T-helper 2 cell treated with Interferon-gamma antibody and Interleukin-4, amounts not matched to agents 100 ng/mL and 5 ng/mL, for 36 hours (primary cell): Measurements from ENCODE around the gene CD226. TPM values are rescaled to one million over a fixed set of nuclear protein-coding genes. Genes with fewer than 3 reads are reported as not detected.
"Not testable (repeated sequence)": the region's sequence is repeated elsewhere in the genome, so short reads cannot be mapped to it uniquely, and the experiment has no call there.

Experiments used
- intact Hi-C: fragments of 100-400 bp; cut with micrococcal nuclease; formaldehyde crosslinking; loops from one replicate; pipeline ENCODE4 v1.15.1; 2023
- total RNA-seq: library from RNA; stranded (reverse); gene quantifications from 2 replicates; pipeline ENCODE4 v1.2.3, GENCODE V29; 2022

Gene CD226
- 87.4 and 88.2 TPM in 2 replicates for total RNA-seq

GRCh38 chr18:69947361-69948133 lies at the start of gene CD226:
Gene CD226, minus strand, starts transcription at chr18:69947873. Its CDS starts 467 bp downstream, at chr18:69947406.
- intact Hi-C loops: loop anchor here (1.0 to 10.0 kb wide), 4 partner anchors 9 to 1233 kb away; partner anchors contain the start of gene TMX3

GRCh38 chr18:69996951-69997798 lies 49.5 kb upstream of the CD226 start:
- intact Hi-C loops: no loop called here

GRCh38 chr18:69996417-69996816 lies 48.7 kb upstream of the CD226 start:
- intact Hi-C loops: no loop called here

GRCh38 chr18:69995774-69996173 lies 48.1 kb upstream of the CD226 start:
- intact Hi-C loops: no loop called here

- intact Hi-C loops: no loop called here
Observed at GRCh38 chr18:69992776-69993175, 45.1 kb upstream of the CD226 start.

- intact Hi-C loops: no loop called here
Observed at GRCh38 chr18:69987870-69988269, 40.2 kb upstream of the CD226 start.

GRCh38 chr18:69985239-69985638 lies 37.6 kb upstream of the CD226 start:
- intact Hi-C loops: no loop called here

GRCh38 chr18:69982417-69982816 lies 34.7 kb upstream of the CD226 start:
- intact Hi-C loops: loop anchor here (2.0 kb wide), 1 partner anchor 34 kb away; no protein-coding TSS in a partner anchor

GRCh38 chr18:69981948-69982347 lies 34.3 kb upstream of the CD226 start:
- intact Hi-C loops: loop anchor here (2.0 kb wide), 1 partner anchor 33 kb away; no protein-coding TSS in a partner anchor

GRCh38 chr18:69980982-69981804 lies 33.5 kb upstream of the CD226 start:
- intact Hi-C loops: no loop called here

- intact Hi-C loops: no loop called here
Observed at GRCh38 chr18:69980509-69980908, 32.8 kb upstream of the CD226 start.

- intact Hi-C loops: no loop called here
Observed at GRCh38 chr18:69978732-69979715, 31.4 kb upstream of the CD226 start.

GRCh38 chr18:69975294-69975693 lies 27.6 kb upstream of the CD226 start:
- intact Hi-C loops: not testable (repeated sequence)

GRCh38 chr18:69974365-69974764 lies 26.7 kb upstream of the CD226 start:
- intact Hi-C loops: no loop called here

- intact Hi-C loops: no loop called here
Observed at GRCh38 chr18:69969491-69969890, 21.8 kb upstream of the CD226 start.

- intact Hi-C loops: no loop called here
Observed at GRCh38 chr18:69968039-69968438, 20.4 kb upstream of the CD226 start.

GRCh38 chr18:69963196-69963595 lies 15.5 kb upstream of the CD226 start:
- intact Hi-C loops: no loop called here

GRCh38 chr18:69961718-69962117 lies 14.0 kb upstream of the CD226 start:
- intact Hi-C loops: no loop called here

GRCh38 chr18:69958422-69958821 lies 10.7 kb upstream of the CD226 start:
- intact Hi-C loops: loop anchor here (5.0 kb wide), 1 partner anchor 44 kb away; no protein-coding TSS in a partner anchor

- intact Hi-C loops: loop anchor here (2.0 to 5.0 kb wide), 3 partner anchors 45 to 247 kb away; partner anchors contain the start of gene RTTN
Observed at GRCh38 chr18:69957747-69958146, 10.1 kb upstream of the CD226 start.
